HCEC 1CT (cell line): ENCODE results near the gene SGTB.
A peak's percentile ranks its signal among the peaks of the same experiment; 100 is the strongest.
"Not testable (repeated sequence)": the region's sequence is repeated elsewhere in the genome, so short reads cannot be mapped to it uniquely, and the experiment has no call there.

Source experiments
- DNase-seq: peaks from one replicate; pipeline ENCODE4 v3.0.0-alpha.2; 2017

SGTB gene

GRCh38 chr5:65732046-65732445 is 10.1 kb upstream of the SGTB start:
- not testable (repeated sequence) for DNase-seq

- DNase-seq = no peak
Observed at GRCh38 chr5:65730910-65731309, 9.0 kb upstream of the SGTB start.

- DNase-seq = peak; percentile 43
Observed at GRCh38 chr5:65728218-65728617, 6.3 kb upstream of the SGTB start.

- DNase-seq = no peak
Observed at GRCh38 chr5:65727491-65728156, 5.7 kb upstream of the SGTB start.

GRCh38 chr5:65722575-65723403 is 880 bp upstream of the SGTB start:
- peak; percentile 74 for DNase-seq

- peak; percentile 78 for DNase-seq
Observed at GRCh38 chr5:65721050-65721719, 724 bp downstream of the SGTB start.

GRCh38 chr5:65718576-65719310 is 3.2 kb downstream of the SGTB start:
- DNase-seq = no peak

GRCh38 chr5:65708145-65708544 is 13.8 kb downstream of the SGTB start:
- no peak for DNase-seq

GRCh38 chr5:65707663-65708062 is 14.2 kb downstream of the SGTB start:
- no peak for DNase-seq

GRCh38 chr5:65704621-65705239 is 17.2 kb downstream of the SGTB start:
- DNase-seq = no peak

GRCh38 chr5:65702036-65702435 is 19.9 kb downstream of the SGTB start:
- no peak for DNase-seq

- no peak for DNase-seq
Observed at GRCh38 chr5:65699338-65699737, 22.6 kb downstream of the SGTB start.

GRCh38 chr5:65696892-65697291 is 25.0 kb downstream of the SGTB start:
- DNase-seq = no peak

GRCh38 chr5:65695896-65696295 is 26.0 kb downstream of the SGTB start:
- DNase-seq = no peak

GRCh38 chr5:65695162-65695755 is 26.6 kb downstream of the SGTB start:
- no peak for DNase-seq

- DNase-seq = no peak
Observed at GRCh38 chr5:65693121-65693520, 28.8 kb downstream of the SGTB start.

GRCh38 chr5:65682148-65682547 is 39.8 kb downstream of the SGTB start:
- DNase-seq = no peak

GRCh38 chr5:65676056-65676455 is 45.9 kb downstream of the SGTB start:
- not testable (repeated sequence) for DNase-seq

GRCh38 chr5:65674749-65675148 is 47.2 kb downstream of the SGTB start:
- DNase-seq = no peak

GRCh38 chr5:65672796-65673195 is 49.1 kb downstream of the SGTB start:
- DNase-seq = peak; percentile 85

- no peak for DNase-seq
Observed at GRCh38 chr5:65668696-65669095, 53.2 kb downstream of the SGTB start.
